H1 (cell line): Measurements from ENCODE around the gene UBAC1. TPM values are rescaled to one million over a fixed set of nuclear protein-coding genes. Genes with fewer than 3 reads are reported as not detected.

Experiments used
- CBX5 ChIP-seq: fragments of 300-800, 300-1000 bp; sonication (generic); IDR thresholded peaks from 2 replicates; pipeline ENCODE4 v1.7.1; 2016; ENCODE audit warnings: antibody characterized with exemption, low read length, low read depth
- JUND ChIP-seq: IDR thresholded peaks from 2 replicates; pipeline ENCODE4 v1.6.1; 2011; ENCODE audit warnings: mild to moderate bottlenecking, improper control_type of control experiment, low read length
- polyA plus RNA-seq, 7 experiments: library from polyadenylated mRNA; depleted of rRNA in 3 of 7; stranded (reverse) in 5 of 7; unstranded in 2 of 7; fragments of >200 nt in 5 of 7; fragments of 200-250 nt in 2 of 7; gene quantifications; 1 replicate in 5 of 7; 2 replicates in 1 of 7; 4 replicates in 1 of 7; pipeline versions ENCODE4 v1.2.1 to v1.2.3, GENCODE V29; 2011 to 2013; ENCODE audit warnings: missing spikeins in 2 of 7, mixed read lengths in 2 of 7
- total RNA-seq: library from RNA; stranded (reverse); fragmentation: NEBNext Ultra II Directional; extraction: Animal tissue kit (Norgen Biotek cat#: 25700); gene quantifications from 2 replicates; pipeline ENCODE4 v1.2.1, GENCODE V29; 2021
- TF ChIP-seq, protein P1 (sequence below): IDR thresholded peaks from 2 replicates; pipeline ENCODE4 v1.6.1; 2011; ENCODE audit warnings: low read depth, mild to moderate bottlenecking, low read length; ENCODE audit not compliant: insufficient read depth

Gene UBAC1
- total and polyA plus RNA-seq, 2 of the 8 experiments (the other 6 are each of a cell fraction or from before 2014, with no cell fraction given) = 59.3 to 85.2 TPM

DNA sequence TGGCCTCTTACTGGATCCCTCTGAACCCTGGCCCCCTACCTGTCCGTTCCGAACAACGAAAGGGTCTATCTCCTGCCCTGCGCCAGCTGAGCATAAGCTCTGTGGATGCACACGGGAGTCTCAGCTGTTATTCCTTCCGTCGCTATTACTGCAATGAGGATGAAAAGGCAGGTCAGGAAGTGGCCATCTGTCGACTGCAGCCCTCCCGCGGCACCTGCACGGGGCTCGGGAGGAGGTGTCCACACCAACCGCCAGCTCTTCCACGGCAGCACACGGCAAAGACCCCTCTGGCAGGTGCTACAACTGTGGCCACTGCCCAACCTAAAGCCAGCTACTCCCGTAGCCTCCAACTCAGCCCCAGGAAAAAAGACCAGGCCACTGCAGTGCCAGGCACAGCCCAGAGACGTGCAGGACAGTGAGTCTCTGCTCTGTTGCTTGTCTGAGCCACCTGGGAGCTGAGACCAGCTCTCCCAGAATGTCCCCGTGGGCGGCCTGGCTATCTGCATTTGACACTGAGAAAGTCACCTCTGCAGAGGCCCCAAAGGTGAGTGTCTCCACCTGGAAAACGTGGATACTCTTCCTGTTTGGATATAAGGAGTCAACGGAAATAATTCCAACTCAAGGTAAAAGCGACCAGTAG lies 72.9 kb downstream of the UBAC1 start (continued):
- TF ChIP-seq, protein P1, sequence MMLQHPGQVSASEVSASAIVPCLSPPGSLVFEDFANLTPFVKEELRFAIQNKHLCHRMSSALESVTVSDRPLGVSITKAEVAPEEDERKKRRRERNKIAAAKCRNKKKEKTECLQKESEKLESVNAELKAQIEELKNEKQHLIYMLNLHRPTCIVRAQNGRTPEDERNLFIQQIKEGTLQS = no peak
- TF ChIP-seq JUND (no peak), CBX5 (no peak)
